GM18526 (cell line): ENCODE measurements around the gene UBXN2A.

ENCODE experiments used
- POLR2A ChIP-seq: IDR thresholded peaks from 3 replicates; pipeline ENCODE4 v1.6.1; 2011; ENCODE audit not compliant: insufficient read length; ENCODE audit errors: extremely low read depth

The UBXN2A gene

DNA sequence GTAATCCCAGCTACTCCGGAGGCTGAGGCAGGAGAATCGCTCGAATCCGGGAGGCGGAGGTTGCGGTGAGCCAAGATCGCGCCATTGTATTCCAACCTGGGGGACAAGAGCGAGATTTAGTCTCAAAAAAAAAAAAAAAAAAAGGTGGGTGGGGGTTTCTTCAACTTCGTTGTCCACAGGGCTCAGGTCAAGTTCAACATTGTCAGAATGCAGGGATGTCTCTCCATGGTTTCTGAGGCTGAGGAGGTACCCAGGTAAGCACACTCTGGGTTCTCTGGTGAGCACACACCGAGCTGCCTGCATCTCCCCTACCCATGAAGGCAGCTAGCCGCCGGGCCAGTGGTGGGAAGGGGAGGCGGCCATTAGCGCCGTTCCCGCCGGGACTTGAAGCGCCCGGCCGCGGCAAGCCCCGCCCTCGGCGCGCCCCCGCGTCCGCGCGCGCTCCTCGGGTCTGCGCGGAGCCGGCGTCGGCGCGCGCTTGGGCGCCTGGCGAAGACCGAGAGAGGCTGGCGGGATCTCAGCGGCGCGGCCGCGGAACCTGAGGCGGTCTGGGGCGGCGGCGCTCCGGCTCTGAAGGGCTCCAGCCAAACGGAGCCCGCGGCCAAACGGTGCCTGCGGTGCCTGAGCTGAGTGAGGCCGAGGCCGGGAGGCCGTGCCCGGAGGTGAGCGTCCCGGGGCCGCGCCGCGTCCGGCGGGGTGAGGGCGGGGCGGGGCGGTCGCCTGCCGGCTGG lies at the start of gene UBXN2A:
TSS of gene UBXN2A (plus strand) at position 477 of the 731 bp plus-strand sequence. CDS start 17,852 bp downstream, outside the sequence.
- TF ChIP-seq POLR2A: peak; percentile 77

- no peak for TF ChIP-seq POLR2A
Observed at GRCh38 chr2:23900133-23900532, 40.1 kb upstream of the UBXN2A start.

DNA sequence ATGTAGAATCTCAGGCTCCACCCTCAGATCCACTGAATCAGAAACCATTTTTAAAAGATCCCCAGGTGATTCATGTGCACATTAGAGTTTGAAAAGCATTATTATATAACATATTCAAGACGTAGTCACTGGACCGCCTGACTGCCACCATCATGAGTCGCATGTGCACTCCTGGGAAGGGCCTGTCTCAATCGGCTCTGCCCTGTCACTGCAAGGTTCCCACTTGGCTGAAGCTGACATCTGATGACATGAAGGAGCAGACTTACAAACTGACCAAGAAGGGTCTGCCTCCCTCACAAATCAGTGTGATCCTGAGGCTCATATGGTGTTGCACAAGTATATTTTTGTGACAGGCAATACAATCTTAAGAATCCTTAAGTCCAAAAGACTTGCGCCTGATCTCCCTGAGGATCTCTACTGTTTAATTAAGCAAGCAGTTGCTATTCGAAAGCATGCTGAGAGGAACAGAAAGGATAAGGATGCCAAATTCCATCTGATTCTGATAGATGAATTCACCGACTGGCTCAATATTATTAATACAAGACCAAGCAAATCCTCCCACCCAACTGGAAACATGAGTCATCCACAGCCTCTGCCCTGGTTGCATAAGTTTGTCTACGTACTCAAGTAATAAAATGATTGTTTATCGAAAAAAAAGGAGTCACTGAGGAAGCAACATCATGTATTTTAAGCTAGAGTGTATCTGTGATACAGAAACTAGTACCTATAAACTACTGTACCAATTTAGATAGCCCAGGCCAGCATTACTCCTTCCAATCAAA lies 39.5 kb upstream of the UBXN2A start:
- no peak for TF ChIP-seq POLR2A

DNA sequence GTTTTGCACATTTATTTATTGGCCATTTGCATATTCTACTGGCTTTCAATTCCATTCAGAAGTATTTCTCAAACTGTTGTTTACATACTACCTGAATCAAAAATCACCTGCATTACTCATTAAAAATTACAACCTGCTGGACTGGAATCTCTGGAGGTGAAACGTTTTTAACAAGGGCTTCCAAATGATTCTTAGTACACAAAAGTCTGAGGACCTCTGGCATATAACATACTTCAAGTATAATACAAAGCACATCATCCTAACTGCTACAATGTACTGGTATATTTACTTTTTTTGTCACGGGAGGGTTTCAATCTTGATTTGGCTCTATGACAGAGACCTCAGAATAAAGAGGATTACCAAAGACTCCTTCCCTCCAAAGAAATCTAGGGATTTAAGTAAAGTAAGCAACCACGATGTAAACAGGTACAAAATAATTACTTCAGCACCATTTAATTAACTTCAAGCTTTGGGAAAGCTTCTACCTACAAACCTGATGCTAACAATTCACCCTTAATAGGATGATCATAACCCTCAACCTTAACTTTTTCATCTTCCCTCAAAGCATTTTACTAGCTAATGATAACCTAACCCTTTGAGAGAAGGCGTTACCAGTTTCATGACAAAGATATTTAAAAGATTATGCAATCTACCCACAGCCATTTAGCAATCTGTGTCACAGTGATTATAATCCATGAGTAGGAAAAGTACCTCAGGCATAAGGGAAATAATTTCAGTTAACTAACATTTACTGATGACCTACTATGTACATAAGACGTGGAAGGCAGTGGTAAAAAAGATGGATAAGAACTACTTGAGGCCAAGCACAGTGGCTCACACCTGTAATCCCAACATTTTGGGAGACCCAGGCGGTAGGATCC lies 38.1 kb upstream of the UBXN2A start:
- no peak for TF ChIP-seq POLR2A

GRCh38 chr2:23903034-23903433 lies 37.2 kb upstream of the UBXN2A start:
- no peak for TF ChIP-seq POLR2A

DNA sequence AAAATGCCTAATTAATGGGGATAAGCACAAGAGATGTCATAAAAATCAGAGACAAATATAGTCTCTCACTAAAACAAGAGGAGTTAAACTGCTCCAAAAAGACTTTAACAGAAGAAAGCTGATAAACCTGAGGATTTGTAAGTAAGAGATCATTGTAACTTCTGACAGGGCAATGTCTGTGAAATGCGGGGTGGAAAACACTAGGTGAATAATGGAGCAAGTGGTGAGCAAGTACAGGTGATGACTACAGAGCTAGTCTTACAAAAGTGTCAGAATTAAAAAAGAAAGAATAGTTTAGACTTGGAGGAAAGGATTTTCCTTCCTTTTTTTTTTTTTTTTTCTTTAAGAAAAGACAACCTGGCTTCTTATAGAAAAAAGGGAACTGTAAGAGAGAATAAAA lies 36.0 kb upstream of the UBXN2A start:
- no peak for TF ChIP-seq POLR2A

GRCh38 chr2:23904692-23905091 lies 35.6 kb upstream of the UBXN2A start:
- TF ChIP-seq POLR2A: no peak

GRCh38 chr2:23905155-23905554 lies 35.1 kb upstream of the UBXN2A start:
- TF ChIP-seq POLR2A: no peak

DNA sequence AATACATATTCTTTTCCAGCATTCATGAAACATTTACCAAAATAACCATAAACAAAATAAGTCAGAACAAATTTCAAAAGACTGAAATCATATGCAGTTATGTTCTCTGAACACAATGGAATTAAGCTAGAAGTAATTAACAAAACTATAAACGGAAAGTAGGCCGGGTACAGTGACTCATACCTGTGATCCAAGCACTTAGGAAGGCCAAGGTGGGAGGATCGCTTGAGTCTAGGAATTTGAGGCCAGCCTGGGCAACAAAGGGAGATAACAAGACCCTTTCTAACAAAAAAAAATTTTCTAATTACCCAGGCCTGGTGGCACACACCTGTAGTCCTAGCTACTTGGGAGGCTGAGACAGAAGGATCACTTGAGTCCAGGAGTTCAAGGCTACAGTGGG lies 28.2 kb upstream of the UBXN2A start:
- no peak for TF ChIP-seq POLR2A

DNA sequence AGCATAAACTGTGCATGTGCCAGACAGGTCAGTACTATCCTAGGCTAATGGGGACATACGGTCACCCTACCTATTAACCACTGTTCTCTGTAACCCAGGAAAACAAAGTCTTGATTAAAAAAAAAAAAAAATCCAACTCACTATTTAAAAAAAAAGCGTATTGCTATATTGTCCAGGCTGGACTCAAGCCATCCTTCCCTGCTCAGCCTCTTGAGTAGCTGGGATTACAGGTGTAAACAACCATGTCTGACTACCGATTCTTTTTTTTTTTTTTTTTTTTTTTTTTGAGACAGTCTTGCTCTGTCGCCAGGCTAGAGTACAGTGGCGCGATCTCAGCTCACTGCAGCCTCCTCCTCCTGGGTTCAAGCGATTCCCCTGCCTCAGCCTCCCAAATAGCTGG lies 24.9 kb upstream of the UBXN2A start:
- TF ChIP-seq POLR2A: no peak

DNA sequence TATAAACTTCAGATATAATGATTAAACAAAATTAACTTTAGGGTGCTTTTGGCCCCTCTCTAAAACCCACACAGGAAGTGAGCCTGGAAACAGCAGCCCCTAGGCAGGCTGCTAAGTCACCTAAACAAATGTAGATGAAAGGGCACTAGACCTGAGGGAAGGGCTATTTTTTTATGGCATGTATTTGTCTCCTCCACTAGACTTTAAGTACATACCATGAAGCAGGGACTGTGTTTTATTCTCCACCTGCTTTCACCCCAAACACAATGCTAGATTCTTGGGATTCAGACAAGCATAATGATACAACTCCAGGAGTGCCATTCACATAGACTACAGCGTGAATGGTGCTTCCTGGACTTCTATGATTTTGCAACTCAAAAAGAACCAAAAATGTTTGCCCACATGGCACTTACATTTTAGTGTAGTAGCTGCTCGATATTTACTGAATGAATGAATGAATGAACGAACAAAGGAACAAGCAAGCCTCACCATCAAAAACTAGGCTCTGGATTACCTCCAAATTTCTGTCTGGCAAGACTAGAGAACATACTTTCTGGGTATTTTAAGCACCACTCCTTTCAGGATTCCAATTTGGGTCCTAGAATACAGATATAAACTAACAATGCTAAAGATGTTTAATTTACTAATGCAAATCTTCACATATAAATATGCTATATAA lies 23.4 kb upstream of the UBXN2A start:
- TF ChIP-seq POLR2A: no peak

- TF ChIP-seq POLR2A: no peak
Observed at GRCh38 chr2:23918837-23919489, 21.3 kb upstream of the UBXN2A start.

- no peak for TF ChIP-seq POLR2A
Observed at GRCh38 chr2:23924589-23925359, 15.5 kb upstream of the UBXN2A start.
